Measurements from ENCODE around the gene PZP.

Gene PZP

DNA sequence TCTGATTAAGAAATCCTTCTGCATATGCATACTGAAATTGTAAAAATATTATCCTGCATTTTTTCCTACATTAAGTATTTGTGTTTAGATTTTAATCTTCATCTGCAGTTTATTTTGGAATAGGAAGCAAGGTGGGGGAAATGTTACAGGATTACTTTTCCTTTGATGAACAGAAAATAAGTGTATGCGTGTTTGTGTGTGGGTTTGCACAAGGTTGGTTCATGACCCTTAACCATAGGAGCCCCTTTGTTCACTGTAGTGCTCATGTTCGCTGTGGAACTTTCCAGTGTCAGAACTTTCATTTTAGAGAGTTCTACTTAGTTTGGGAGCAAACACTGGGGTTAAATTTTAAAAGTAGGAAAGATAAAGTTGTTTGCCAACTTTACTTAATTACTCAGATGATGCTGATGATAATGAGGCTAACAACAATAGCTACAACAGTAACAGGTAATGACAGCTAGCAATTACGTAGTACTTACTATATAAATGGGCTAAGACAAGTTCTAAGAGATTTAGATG, 86.0 kb downstream of the PZP start:
- no peak for DNase-seq

DNA sequence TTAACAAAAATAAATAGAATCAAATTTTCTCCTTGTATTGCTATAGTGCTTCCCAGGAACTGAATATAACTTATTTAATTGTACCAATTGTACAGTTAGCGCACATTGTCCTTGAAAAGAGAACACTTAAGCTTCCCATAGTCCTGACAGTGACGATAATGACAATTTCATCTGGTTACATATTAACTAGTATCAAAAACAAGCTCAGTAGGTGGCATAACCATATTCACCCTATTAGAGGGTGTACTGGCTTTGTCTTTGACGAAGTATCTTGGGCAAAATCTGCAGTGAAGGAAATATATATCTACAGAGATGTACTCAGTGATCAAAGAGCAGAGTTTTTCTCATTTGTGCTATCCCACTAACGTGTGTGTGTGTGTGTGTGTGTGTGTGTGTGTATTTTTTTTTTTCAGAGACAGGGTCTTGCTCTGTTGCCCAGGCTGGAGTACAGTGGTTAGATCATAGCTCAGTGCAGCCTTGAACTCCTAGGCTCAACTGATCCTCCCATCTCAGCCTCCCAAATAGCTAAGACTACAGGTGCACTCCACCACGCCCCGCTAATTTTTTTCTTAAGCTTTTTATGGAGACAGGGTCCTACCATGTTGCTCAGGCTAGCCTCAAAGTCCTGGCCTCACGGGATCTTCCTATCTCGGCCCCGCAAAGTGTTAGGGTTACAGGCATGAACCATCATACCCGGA, 87.6 kb downstream of the PZP start:
- no peak for DNase-seq

DNA sequence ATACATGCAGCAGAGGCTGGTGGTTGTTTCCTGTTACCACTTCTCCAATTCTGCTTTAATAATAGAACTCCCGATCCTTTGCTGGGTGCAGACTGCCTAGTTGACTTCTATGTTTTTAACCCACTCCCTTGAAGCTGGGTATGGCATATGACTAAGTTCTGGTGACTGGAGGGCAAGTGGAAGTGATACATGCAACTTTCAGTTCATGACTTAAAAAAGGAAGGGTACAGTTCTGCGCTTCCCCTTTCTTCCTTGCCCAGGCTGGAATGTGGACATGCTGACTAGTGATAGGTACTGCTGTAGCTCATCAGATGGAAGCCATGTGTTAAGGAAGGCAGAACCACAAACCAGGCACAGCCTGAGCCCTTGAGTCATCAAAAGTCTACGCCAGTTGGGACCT, 90.0 kb downstream of the PZP start:
- peak; percentile 85 to 92 for DNase-seq

DNA sequence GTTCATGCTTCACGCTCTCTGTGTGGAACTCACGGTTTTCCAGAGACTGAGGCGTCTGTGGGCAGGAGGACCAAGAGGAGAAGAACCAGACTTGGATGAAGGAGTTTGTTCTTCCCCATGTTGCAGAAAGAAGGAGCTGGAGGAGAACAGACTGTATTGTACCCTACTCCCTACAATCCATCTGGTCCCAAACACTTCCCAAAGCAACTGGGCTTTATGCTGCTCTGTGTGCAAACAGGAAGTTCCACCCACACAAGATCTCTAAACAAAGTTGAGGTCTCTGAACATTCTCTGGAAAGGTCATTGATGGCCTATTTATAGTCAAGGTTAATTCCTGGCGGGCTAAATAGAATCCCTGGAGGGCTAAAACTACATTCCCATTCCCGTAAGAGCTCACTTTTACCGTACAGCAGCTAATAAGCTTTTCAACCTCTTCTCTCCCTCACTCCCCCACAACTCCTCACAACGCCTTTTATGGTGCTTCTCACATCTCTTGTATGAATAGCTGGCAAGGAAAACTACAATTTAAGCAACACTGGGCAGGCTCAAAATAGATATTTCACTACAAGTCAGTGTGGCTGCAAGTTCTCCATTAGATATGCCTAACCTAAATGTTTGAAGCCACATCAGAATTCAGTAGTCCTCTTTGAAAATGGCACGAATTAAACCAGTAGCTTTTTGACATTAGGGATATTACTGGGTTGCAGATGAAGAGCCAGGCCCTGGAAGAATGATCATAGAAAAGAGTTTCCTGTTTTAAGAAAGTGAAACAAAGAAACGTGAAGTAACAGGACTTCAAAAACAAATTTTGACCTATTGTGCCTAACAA, 92.2 kb downstream of the PZP start, which contains the start of gene A2M:
TSS of gene A2M (minus strand) at position 189 of the 829 bp plus-strand sequence. CDS start at position 119, 70 bp downstream.
- DNase-seq = no peak

DNA sequence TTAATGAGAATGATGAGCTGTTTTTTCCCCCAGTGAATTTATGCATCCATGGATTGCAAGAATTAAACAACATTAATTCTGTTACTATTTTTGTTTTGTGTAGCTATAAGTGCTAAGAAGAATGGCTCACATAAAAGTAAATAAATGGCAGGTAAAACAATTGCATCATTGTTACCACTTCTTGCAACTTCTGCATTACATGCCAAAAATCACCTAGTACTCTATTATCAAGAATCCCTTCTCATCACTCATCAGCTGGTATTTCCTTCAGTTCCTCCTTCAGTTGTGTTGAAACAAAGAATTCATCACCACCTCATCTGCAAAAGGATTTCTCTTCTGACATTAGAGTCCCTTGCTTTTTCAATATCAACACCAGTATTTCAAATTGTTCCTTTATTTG, 93.2 kb downstream of the PZP start:
- DNase-seq = no peak

DNA sequence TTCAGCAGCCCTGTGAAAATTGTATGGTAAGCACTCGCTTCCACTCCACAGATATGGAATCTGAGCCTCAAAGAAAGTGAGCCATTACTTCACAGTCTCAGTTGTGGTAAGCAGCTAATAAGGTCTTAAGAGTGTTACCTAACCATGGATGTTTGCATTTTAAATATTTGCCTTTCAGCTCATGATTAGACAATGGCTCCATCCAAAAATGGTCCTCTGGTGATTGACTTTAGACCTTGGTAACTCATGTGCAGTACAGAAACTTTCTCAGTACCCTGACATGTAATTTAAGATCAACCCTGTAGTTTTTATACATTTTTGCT, 94.2 kb downstream of the PZP start:
- DNase-seq = no peak

DNA sequence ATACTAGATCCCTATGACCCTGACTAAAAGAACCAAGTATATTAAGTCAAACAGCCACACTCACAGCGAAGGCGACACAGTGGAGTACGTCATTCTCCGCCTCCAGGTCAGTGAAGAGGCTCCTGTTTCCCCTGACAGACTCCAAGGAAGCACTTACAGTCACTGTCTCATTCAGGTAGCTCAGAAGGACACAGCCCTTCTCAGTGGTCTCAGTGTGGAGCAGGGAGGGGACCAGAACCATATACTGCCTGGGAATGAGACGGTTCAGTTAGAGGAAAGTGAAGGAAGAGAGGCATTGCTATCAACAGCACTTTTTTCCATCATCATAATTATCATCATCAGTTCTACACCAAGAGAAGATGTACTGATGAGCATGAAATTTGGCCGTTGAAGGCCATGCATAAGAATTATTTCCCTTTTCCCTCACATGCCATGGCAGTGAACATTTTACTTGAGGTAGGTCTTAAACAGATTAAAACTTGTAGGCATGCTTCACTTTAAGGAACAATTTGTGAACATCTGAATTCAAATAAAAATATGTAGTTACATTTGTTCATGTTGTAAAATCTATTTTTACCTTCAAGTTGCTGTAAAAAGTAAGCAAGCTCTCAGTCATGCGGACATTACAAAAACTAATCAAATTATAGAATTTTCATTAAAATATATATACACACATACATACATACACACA, 94.8 kb downstream of the PZP start:
- DNase-seq = no peak

DNA sequence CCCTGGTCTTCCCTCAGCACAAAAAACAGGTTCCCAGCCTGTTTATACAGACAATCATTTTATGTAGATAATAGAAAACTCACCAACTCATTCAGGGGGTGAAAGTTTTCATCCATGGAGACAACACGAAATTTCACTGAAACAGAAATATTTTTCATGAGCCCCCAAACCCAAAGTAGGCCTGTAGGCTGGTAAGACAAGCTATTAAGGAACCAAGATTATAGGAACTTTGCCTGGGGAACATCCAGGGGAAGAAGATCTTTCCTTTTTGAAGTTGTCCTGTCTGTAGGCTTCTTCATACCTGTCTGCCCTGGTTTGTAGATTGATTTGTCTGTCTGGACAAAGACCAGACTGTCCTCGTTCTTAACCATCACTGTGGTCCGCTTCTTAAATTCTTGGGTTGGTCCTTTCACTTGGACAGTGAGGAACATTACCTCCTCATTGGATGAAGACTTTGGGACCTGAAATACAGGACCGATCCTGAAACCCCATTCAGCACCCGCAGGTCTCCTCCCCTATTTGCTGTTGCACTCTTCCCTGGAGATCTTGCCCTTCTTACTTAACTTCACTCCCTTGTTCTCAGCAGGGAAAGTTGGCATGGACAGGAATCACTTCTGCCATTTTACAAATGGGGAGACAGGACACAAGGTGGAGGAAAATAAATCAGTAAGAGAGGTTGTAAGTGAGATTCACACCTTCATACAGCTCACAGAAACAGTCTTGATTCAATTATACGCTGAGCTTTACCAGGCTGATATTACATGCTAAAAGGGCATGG, 95.9 kb downstream of the PZP start:
- no peak for DNase-seq

DNA sequence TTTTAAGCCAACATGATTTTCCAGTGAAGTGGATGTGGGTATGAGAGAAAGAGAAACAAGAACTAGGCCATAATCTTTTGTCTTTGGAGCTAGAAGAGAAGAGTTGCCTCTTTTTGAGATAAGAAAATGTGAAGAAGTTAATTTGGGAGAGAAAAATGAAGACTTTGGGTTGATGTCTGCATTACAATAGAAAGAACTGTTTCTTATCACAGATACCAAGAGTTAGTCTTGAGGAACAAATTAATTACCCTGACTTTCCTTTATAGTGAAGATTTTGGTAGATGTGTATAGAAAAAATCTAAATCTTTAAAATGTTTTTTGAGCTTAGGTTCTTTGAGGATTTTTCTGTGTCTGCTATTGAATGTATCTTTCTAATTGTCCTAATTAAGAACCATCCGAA, 96.7 kb downstream of the PZP start:
- DNase-seq = no peak

DNA sequence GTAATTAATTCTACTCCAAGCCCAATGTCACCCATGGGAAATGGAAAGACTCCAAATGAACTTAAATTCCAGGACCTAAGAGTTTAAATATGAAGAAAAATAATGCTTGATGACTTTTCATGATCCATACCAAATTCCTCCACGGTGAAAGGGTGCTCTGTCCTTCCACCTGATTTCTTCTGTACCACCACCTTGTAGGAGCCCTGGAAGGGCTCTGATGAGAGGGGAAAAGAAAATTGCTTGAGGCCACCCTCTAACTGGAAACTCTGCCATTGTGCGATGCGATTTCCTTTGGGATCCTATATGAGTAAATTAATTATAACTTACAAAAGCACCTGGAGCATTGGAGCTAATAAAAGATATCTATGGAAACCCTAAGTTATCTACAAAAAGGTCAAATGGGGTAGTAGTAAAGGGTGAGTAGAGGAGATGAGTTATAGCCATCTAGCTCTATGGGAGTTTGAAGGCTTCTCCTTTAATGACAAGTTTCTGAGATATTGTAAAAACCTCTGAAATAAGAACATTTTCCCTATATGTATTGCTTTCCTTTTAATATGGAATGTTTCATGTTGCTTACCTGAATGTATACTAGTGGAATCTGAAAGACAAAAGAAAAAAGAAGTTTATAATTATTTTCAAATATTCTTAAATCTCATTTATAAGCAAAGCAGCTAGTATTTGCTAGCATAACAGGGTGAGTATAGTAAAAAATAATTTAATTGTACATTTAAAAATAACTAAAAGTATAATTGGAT, 98.3 kb downstream of the PZP start:
- no peak for DNase-seq

DNA sequence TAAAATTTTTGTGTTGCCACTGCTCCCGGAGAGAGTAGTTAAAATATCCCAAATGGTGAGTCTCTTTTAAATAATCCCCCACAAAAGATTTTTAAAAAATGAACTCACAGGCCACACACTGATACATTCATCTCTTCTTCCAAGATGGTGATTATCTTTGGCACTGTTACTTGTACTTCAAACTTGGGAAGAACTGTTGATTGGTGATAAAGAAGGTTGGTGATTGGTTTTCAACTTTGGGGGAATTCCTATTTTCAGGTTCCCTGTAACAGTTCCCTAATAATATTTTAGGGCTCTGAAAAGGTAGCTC, 99.0 kb downstream of the PZP start:
- DNase-seq = no peak

DNA sequence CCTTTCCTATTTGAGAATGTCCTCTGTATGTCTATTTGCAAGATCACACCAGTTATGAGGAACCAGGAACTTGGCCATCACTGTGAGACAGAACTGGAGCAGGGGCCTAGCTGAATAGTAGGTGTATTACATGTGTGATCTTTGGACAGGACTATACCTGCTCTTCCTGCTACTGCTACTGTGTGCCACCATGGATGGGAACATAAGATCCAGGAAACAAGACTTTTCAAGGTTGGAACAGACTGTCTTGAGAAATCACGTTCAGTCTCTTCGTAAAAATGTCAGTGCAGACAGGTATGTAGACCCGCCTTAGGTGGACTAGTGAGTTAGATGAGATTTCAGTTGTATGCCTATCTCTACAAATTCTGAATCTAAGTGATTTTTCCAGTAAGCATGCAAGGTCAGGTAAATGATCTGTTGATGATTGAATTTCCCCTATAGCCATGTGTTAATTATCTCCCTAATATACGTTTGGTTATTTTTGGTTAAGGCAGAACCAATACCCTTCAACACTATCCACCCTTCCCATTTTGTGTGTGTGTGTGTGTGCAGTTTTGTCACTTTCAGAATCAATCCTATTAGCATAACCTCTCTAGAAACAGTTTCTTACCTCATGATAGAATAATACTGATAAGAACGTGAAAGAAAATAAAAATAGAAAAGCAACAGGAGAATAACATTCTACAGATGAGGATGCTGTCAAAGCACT, 99.5 kb downstream of the PZP start:
- no peak for DNase-seq

DNA sequence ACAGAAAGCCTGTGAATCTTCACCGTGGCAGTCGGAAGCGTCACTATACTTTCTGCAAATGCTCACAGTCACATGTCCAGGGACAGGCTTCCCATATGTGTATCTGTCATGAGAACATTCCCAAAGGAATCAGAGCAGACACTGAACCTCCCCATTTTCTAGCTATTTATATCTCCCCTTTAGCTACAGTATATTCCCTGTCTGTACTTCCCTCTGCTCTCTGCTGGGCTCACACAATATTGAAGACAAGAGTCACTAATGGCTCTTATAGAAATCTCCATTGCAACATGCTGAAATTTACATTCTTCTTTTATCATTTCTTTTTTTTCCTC, 100.7 kb downstream of the PZP start:
- no peak for DNase-seq

DNA sequence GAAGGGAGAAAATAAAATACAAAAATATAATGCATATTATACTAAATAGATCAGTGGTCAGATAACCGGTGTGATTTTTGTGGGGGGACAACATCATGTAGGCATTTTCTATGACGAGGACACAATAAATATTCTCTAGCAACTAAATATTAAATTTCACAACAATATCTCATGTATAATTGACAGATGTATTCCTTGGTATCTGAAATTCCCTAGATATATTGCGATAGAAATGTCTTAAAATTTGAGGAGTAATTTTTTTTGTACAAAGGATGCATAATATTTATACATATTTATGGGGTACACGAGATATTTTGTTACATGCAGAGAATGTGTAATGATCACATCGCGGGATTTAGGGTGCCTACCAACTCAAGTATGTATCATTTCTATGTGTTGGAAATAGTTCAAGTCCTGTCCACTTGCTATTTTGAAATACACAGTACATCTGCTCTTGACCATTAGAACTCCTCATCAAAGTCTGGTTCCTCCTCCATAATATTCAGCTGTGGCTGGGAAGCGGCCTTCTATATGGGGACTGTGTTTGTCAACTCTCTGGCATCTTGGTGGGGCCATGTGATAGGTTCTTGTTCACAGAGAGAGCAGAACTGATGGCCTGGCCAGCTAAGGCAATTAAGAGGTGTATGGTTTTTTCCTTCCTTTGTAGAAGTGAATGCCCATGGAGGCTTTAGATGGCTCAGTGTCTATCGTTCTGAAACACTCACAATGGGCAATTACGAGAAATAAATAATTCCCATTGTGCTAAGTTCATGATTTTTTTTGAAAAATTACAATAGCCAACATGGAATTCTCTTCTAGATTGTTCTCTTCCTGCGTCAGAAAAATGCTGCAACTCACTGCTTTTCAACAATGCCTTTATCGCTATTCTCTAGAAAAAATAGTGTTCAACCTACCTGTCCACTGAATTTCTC, 101.3 kb downstream of the PZP start:
- no peak for DNase-seq

DNA sequence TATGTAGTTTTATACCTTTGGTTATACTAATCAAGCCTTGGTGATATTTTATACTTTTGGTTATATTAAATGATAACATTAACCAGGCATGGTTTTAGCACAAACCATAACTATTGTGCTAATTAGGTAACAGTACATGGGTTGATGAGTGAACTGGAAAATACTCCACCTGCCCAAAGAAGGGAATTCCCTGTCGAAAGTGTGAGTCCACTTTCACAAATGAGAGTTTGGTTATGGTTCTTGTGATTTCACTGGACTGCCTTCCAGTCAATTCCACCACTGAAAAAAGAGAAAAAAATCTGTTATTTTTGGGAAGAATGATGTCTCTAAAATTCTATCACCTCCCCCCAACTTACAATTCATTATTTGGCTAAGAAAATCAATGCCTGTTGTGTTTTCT, 102.1 kb downstream of the PZP start:
- no peak for DNase-seq

DNA sequence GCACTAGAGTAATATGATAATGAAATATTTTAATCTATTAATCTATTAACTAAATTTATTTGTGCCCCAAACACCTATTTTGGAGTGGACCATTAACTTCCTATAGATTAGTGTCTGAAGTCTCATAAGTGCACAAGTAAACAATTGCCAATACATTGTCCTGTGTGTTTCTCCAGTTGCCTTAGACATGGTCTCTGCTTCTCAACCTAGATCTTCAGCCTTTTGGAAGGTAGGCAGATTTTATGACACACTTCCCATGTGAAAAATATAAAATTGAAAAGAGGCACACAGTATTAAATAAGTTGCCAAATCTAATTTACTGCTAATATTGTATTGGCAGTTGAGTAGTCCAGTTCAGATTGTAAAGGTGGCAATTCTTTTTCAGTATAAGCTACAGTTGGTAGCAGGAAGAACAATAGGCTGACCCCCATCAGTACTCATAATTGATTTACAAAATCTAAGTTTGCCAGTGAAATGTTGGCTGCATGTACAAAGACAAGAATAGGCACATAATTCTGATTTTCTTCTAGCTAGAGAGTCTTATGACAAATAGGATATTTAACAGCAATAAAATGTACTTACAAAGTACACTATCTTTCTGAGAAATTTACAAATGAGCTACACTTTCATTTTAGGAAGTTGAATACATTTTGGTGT, 103.3 kb downstream of the PZP start:
- no peak for DNase-seq

DNA sequence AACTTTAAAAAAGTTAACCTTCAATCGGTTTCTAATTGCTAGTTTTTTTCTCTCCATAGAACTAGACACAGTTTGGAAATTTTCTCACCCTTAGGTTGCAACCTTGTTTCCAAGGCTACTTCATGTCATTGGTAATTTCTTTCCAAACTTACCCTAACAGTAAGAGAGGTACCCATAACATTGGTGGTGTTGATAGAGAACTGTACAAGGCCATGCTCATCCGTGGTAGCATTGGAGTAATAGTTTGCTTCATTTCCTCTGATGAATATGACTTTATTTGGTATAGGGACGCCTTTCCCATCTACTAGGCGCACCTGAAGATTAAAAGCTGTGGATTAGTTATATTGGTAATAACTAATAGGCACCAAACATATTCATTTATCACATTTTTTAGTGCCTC, 104.1 kb downstream of the PZP start:
- no peak for DNase-seq

DNA sequence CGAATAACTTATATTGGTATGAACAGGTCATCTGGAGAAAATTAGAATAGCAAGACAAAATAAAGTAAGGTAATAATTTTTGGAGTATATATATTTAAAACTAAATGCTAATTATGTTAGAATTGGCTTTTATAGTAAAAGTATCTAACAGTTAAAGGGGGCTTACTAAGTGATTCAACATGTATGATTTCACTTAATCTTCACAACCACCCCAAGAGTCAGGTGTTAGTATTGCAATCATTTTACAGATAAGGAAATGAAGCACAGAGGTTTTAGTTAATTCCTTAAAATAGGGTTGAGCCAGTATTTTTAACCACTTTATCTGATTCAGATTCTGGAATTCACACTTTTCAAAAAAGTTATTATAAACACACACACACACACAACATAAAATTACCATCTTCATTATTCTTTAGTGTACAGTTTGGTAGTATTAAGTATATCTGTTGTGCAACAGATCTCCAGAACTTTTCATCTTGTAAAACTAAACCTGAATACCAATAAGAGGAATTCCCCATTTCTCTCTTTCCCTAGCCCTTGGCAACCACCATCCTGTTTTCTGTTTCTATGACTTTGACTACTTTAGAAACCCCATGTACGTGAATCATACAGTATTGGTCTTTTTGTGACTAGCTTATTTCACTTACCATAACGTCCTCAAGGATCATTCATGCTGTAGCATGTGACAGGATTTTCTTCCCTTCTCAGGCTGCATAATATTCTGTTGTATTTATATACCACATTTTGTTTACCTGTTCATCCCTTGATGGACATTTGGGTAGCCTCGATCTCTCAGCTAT, 104.9 kb downstream of the PZP start:
- no peak for DNase-seq

DNA sequence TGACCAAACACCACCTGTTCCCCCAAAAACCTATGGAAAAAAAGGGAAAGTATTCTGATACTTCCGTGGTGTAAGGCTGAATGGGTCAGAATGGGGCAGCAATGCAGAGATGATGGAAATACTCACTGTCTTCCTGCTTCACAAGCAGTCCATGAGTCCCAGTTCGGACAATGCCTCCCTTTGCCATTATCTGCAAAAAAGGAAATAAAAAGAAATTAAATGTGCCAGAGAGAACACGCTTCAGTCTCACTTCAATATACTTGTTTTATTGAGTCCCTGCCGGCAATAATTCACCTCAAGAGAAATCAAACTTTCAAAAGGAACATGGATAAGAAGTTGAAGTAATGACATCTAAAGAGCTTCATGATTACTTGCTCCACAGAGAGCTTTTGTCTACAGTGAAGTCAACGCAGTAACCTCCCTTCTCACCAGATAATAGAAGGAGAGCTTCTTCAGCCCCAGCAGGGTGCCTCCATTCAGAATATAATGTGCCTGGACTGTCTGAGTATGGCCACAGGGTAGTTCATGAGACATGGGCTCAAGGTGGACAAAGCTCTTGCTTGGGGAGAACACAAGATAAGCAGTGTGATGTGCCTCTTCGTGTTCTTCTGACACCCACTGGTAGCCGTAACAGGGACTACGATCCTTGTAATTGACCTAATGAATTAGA, 107.0 kb downstream of the PZP start:
- no peak for DNase-seq

Data from AML-193 (cell line).